Activated CD8-positive, alpha-beta T cell treated with anti-CD3 and anti-CD28 coated beads for 36 hours (primary cell): ENCODE data around the gene DPH6. TPM values are rescaled to one million over a fixed set of nuclear protein-coding genes. Genes with fewer than 3 reads are reported as not detected.
"Not testable (repeated sequence)": the region's sequence is repeated elsewhere in the genome, so short reads cannot be mapped to it uniquely, and the experiment has no call there.

Experiments used
- ATAC-seq: fragments of 200-7000 bp; cut with Tn5 transposase; one replicate; pipeline ENCODE4 v1.10.0; 2021; ENCODE audit warnings: mild to moderate bottlenecking, moderate library complexity
- CTCF ChIA-PET: fragments of 350-600 bp; sonication (Branson Sonifier 250); formaldehyde crosslinking; loops from one replicate; lab custom pipeline; 2021; ENCODE audit warnings: antibody characterized with exemption; lab: Charles Lee
- POLR2A ChIA-PET: fragments of 350-600 bp; sonication (Branson Sonifier 250); formaldehyde crosslinking; loops from one replicate; lab custom pipeline; 2021; ENCODE audit warnings: antibody characterized with exemption; lab: Charles Lee
- DNase-seq: peaks from one replicate; pipeline ENCODE4 v3.0.0-alpha.2; 2020
- H3K27ac Mint-ChIP-seq: one replicate; pipeline ENCODE4 v1.8.0; 2021; ENCODE audit warnings: mild to moderate bottlenecking, mixed read lengths
- H3K27me3 Mint-ChIP-seq: one replicate; pipeline ENCODE4 v1.8.0; 2021; ENCODE audit warnings: mixed read lengths
- H3K36me3 Mint-ChIP-seq: one replicate; pipeline ENCODE4 v1.8.0; 2021; ENCODE audit warnings: low read depth, mixed read lengths
- H3K4me1 Mint-ChIP-seq: one replicate; pipeline ENCODE4 v1.8.0; 2021; ENCODE audit warnings: low read depth, mixed read lengths
- H3K4me3 Mint-ChIP-seq: one replicate; pipeline ENCODE4 v1.8.0; 2021; ENCODE audit warnings: mild to moderate bottlenecking, moderate library complexity, mixed read lengths
- H3K9me3 Mint-ChIP-seq: one replicate; pipeline ENCODE4 v1.8.0; 2021; ENCODE audit warnings: mixed read lengths
- intact Hi-C: fragments of 100-400 bp; cut with micrococcal nuclease; formaldehyde crosslinking; loops from one replicate; pipeline ENCODE4 v1.10.0; 2022
- total RNA-seq, 2 experiments: library from RNA; stranded (reverse); gene quantifications; one replicate each; pipeline ENCODE4 v1.2.3, GENCODE V29; 2021
- TF ChIP-seq, protein P1 (sequence below): fragments of 200-600 bp; IDR thresholded peaks from one replicate; pipeline ENCODE4 v1.8.0; 2022; ENCODE audit warnings: antibody characterized with exemption, mild to moderate bottlenecking

DPH6 gene
- total RNA-seq, 2 experiments from 2014 or later, result 12.0 to 12.9 TPM

DNA sequence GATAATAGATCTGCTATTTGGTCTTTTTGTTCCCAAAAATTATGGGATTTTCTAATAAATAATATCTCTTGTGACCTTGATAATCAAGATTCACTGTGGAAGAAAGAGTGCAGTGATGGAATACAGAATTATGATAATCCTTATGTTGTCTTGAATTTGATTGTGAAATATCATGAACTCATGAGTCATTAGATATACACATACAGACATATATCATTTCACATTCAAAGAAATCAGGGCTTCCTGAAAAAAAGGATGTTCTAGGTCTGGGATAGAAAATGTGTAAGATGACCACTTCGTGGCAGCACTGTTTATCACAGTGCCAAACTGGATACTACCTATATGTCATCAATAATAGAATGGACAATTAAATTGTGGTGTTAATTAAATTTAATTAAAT, 97.7 kb downstream of the DPH6 start:
- Mint-ChIP-seq H3K27ac (no peak overlapping the region), H3K27me3 (no peaks in the 10 kb centered on the region), H3K4me1 (no peaks in the 10 kb centered on the region), H3K36me3 (peaks cover 4% of the 10 kb centered on the region), H3K4me3 (no peak overlapping the region), H3K9me3 (no peaks in the 10 kb centered on the region)
- ATAC-seq, result no peak
- ChIA-PET CTCF (no interaction called here), POLR2A (no interaction called here)
- no peak for DNase-seq
- intact Hi-C loops, result loop anchor here (10.0 kb wide), 1 partner anchor 153 kb away; no protein-coding TSS in a partner anchor
- TF ChIP-seq, protein P1, sequence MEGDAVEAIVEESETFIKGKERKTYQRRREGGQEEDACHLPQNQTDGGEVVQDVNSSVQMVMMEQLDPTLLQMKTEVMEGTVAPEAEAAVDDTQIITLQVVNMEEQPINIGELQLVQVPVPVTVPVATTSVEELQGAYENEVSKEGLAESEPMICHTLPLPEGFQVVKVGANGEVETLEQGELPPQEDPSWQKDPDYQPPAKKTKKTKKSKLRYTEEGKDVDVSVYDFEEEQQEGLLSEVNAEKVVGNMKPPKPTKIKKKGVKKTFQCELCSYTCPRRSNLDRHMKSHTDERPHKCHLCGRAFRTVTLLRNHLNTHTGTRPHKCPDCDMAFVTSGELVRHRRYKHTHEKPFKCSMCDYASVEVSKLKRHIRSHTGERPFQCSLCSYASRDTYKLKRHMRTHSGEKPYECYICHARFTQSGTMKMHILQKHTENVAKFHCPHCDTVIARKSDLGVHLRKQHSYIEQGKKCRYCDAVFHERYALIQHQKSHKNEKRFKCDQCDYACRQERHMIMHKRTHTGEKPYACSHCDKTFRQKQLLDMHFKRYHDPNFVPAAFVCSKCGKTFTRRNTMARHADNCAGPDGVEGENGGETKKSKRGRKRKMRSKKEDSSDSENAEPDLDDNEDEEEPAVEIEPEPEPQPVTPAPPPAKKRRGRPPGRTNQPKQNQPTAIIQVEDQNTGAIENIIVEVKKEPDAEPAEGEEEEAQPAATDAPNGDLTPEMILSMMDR, result no peak

DNA sequence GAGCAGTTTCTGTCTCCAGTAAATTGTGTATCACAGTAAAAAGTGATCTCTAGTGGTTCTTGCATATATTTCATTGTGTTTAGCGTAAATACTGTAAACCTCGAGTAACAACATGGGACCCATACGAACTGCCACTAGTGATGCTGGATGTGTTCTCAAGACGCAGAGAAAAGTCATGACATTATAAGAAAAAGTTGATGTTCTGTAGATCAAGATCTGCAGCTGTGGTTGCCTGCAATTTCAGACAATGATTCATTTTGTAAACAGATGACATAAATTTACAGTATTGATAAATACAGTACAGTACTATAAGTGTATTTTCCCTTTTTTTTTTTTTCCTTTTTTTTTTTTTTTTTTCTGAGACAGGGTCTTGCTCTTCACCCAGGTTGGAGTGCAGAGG, 100.1 kb downstream of the DPH6 start:
- Mint-ChIP-seq H3K36me3 (peaks cover 4% of the 10 kb centered on the region), H3K4me1 (no peaks in the 10 kb centered on the region), H3K9me3 (peaks cover 2% of the 10 kb centered on the region), H3K4me3 (no peak overlapping the region), H3K27ac (no peak overlapping the region), H3K27me3 (no peaks in the 10 kb centered on the region)
- intact Hi-C loops, result loop anchor here (2.0 to 10.0 kb wide), 2 partner anchors 151 to 367 kb away; no protein-coding TSS in a partner anchor
- ATAC-seq, result no peak
- POLR2A ChIA-PET, result no interaction called here
- DNase-seq, result no peak
- CTCF ChIA-PET, result interaction anchor here (1.5 to 5.1 kb wide), 6 partner anchors 10 to 368 kb away, joined by 3 to 68 read pairs (median 24); no protein-coding TSS in a partner anchor
- TF ChIP-seq, protein P1, result no peak

DNA sequence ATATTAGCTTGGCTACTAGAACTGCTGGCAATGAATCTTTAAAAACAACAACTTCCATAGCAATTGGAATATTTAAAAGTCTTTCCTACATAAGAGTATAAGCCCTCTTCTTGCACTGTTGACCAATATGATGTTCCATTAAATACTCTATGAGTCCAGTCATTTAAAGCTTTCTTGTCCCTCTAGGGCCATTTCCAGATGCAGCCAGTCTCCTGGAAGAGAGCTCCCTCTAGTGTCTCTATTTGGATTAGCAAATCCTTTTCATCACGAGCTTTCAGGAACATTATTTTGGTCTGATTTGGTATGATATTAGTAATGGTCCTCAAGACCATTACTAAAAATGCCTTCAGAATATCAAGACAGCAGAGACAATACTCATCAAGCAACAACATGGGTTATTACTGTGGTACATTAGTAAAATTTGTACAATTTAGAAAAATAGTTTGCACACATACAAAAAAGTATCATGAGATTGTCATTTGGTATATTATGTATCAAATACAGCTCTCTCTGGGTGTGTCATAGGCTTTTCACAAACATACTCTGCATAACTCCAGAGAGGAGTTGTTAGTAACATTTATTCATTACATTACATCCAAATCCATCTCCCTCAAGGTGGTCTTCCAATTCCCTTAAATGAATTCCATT, 101.3 kb downstream of the DPH6 start:
- Mint-ChIP-seq H3K9me3 (peaks cover 2% of the 10 kb centered on the region), H3K36me3 (peaks cover 5% of the 10 kb centered on the region), H3K4me1 (no peaks in the 10 kb centered on the region), H3K27ac (no peak overlapping the region), H3K4me3 (no peak overlapping the region), H3K27me3 (no peaks in the 10 kb centered on the region)
- no peak for ATAC-seq
- TF ChIP-seq, protein P1, result peak; percentile 80
- DNase-seq, result no peak
- ChIA-PET CTCF (interaction anchor here (0.6 to 5.1 kb wide), 30 partner anchors 11 to 475 kb away, joined by 3 to 68 read pairs (median 4); partner anchors contain the start of gene AQR), POLR2A (no interaction called here)
- intact Hi-C loops, result loop anchor here (2.0 to 10.0 kb wide), 2 partner anchors 150 to 366 kb away; no protein-coding TSS in a partner anchor

DNA sequence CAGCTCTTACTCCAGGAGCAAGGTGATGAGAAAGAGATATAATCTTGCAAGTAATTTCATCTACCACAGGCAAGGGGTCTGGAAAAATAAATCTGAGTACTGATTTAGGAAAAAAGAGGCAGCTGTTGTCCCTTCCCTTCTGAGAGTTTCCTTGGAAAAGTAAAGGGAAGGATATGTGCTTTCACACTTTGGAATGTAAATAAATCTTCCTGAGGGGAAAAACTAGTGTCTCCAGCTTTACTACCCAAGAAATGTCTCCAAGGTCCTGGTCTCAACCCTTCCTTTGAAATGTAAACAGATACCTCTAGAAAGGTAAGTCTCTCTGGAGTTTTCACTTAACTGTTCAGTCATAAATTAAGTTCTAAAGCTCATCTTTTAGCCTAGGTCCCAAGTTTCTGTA, 102.6 kb downstream of the DPH6 start:
- ATAC-seq (no peak), DNase-seq (no peak)
- Mint-ChIP-seq H3K9me3 (peaks cover 2% of the 10 kb centered on the region), H3K27me3 (no peaks in the 10 kb centered on the region), H3K27ac (no peak overlapping the region), H3K4me3 (no peak overlapping the region), H3K4me1 (no peaks in the 10 kb centered on the region), H3K36me3 (peaks cover 6% of the 10 kb centered on the region)
- ChIA-PET CTCF (interaction anchor here (1.9 to 5.1 kb wide), 5 partner anchors 10 to 365 kb away, joined by 9 to 68 read pairs (median 31); no protein-coding TSS in a partner anchor), POLR2A (no interaction called here)
- TF ChIP-seq, protein P1, result no peak
- intact Hi-C loops, result loop anchor here (10.0 kb wide), 1 partner anchor 149 kb away; no protein-coding TSS in a partner anchor

DNA sequence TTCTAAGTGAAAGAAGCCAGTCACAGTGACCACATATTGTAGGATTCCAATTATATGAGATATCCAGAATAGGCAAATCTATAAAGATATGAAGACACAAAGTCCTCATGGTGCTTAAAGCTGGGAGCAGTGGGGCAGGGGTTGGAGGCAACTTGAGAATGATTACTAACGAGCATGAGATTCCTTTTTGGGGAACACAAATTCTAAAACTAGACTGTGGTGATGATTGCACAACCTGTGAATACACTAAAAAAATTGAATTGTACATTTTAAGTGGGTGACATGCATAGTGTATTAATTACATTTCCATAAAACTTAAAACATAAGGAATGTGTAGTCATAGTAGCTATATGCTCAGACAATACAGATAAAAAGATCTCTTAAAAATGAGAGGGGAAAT, 103.2 kb downstream of the DPH6 start:
- CTCF ChIA-PET, result interaction anchor here (3.7 to 5.1 kb wide), 3 partner anchors 9 to 364 kb away, joined by 31 to 68 read pairs (median 67); no protein-coding TSS in a partner anchor
- H3K9me3 Mint-ChIP-seq, result peaks cover 2% of the 10 kb centered on the region
- POLR2A ChIA-PET, result no interaction called here
- intact Hi-C loops, result loop anchor here (10.0 kb wide), 1 partner anchor 148 kb away; no protein-coding TSS in a partner anchor
- H3K27me3 Mint-ChIP-seq, result no peaks in the 10 kb centered on the region
- H3K27ac Mint-ChIP-seq, result no peak overlapping the region
- DNase-seq, result no peak
- no peak overlapping the region for H3K4me3 Mint-ChIP-seq
- ATAC-seq, result no peak
- H3K36me3 Mint-ChIP-seq, result peaks cover 9% of the 10 kb centered on the region
- TF ChIP-seq, protein P1, result no peak
- H3K4me1 Mint-ChIP-seq, result no peaks in the 10 kb centered on the region

DNA sequence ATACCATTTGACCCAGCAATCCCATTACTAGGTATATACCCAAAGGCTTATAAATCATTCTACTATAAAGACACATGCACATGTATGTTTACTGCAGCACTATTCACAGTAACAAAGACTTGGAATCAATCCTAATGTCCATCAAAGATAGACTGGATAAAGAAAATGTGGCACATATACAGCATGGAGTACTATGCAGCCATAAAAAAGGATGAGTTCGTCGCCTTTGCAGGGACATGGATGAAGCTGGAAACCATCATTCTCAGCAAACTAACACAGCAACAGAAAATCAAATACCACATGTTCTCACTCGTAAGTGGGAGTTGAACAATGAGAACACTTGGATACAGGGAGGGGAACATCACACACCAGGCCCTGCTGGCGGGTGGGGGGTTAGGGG, 104.7 kb downstream of the DPH6 start:
- H3K4me3 Mint-ChIP-seq, result not testable (repeated sequence)

More for the DNA sequence above, 104.7 kb downstream of the DPH6 start:
- POLR2A ChIA-PET, H3K4me1 Mint-ChIP-seq, H3K27me3 Mint-ChIP-seq, CTCF ChIA-PET, H3K27ac Mint-ChIP-seq, DNase-seq, H3K9me3 Mint-ChIP-seq, ATAC-seq: not testable (repeated sequence)
- intact Hi-C loops, result loop anchor here (10.0 kb wide), 1 partner anchor 146 kb away; no protein-coding TSS in a partner anchor
- H3K36me3 Mint-ChIP-seq, result peaks cover 11% of the 10 kb centered on the region
